Measurements from ENCODE around the gene SHISA8.

DNA sequence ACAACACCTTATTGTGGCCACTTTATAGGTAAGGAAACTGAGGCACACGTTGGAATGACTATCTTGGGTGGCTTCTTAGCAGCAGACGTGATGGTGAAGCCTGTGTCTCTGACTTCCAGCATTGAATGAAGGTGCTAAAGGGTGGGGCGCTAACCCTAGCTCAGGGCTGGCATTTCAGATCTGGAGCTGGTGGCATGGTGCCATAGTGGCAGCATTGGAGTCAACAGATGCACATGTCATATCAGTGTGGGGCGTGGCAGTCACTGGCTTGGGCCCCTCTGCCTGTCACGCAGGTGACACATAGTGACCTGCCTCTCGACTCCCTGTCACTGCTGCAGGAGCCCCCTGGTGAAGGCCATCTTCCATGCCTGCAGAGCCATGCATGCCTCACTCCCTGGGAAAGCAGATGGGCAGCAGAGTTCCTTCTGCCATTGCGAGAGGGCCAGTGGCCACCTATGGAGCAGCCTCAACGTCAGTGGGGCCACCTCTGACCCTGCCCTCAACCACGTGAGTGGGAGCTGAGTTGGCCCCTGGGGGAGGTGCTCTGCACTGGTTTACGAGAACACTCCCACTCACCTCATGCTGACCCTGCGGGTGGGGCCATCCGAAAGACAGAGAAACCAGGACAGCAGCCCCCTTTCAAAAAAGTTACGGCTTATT lies 14.8 kb downstream of the SHISA8 start:
- TF ChIP-seq, protein P1, sequence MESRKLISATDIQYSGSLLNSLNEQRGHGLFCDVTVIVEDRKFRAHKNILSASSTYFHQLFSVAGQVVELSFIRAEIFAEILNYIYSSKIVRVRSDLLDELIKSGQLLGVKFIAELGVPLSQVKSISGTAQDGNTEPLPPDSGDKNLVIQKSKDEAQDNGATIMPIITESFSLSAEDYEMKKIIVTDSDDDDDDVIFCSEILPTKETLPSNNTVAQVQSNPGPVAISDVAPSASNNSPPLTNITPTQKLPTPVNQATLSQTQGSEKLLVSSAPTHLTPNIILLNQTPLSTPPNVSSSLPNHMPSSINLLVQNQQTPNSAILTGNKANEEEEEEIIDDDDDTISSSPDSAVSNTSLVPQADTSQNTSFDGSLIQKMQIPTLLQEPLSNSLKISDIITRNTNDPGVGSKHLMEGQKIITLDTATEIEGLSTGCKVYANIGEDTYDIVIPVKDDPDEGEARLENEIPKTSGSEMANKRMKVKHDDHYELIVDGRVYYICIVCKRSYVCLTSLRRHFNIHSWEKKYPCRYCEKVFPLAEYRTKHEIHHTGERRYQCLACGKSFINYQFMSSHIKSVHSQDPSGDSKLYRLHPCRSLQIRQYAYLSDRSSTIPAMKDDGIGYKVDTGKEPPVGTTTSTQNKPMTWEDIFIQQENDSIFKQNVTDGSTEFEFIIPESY (IDR thresholded peaks at IDR 0.05), result no peak
- TF ChIP-seq, protein P2, sequence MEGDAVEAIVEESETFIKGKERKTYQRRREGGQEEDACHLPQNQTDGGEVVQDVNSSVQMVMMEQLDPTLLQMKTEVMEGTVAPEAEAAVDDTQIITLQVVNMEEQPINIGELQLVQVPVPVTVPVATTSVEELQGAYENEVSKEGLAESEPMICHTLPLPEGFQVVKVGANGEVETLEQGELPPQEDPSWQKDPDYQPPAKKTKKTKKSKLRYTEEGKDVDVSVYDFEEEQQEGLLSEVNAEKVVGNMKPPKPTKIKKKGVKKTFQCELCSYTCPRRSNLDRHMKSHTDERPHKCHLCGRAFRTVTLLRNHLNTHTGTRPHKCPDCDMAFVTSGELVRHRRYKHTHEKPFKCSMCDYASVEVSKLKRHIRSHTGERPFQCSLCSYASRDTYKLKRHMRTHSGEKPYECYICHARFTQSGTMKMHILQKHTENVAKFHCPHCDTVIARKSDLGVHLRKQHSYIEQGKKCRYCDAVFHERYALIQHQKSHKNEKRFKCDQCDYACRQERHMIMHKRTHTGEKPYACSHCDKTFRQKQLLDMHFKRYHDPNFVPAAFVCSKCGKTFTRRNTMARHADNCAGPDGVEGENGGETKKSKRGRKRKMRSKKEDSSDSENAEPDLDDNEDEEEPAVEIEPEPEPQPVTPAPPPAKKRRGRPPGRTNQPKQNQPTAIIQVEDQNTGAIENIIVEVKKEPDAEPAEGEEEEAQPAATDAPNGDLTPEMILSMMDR (IDR thresholded peaks at IDR 0.05; ENCODE audit: low read depth, low read length, missing input control), result no peak
- TF ChIP-seq RAD21 (IDR thresholded peaks at IDR 0.05) (no peak), SP1 (IDR thresholded peaks at IDR 0.05) (no peak), NR2F2 (IDR thresholded peaks at IDR 0.05) (no peak), GABPA (IDR thresholded peaks at IDR 0.05 in 1 of 2, conservative IDR thresholded peaks at IDR 0.05 in 1 of 2) (no peak), TAF1 (conservative IDR thresholded peaks at IDR 0.05) (no peak), EGR1 (IDR thresholded peaks at IDR 0.05; ENCODE audit: low read depth in 2 of 2) (no peak), JUND (IDR thresholded peaks at IDR 0.05) (no peak), YY1 (IDR thresholded peaks at IDR 0.05) (no peak), HNF4A (conservative IDR thresholded peaks at IDR 0.05) (no peak)
- TF ChIP-seq, protein P3, sequence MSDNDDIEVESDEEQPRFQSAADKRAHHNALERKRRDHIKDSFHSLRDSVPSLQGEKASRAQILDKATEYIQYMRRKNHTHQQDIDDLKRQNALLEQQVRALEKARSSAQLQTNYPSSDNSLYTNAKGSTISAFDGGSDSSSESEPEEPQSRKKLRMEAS (IDR thresholded peaks at IDR 0.05), result no peak
